RPMI7951 (cell line): ENCODE results near the gene DIP2C. TPM values are rescaled to one million over a fixed set of nuclear protein-coding genes. Genes with fewer than 3 reads are reported as not detected.

Experiments
- DNase-seq: peaks from one replicate; pipeline ENCODE4 v3.0.0-alpha.2; 2012; ENCODE audit warnings: low read depth
- total RNA-seq: library from RNA; depleted of rRNA; stranded (reverse); fragments of >200 nt; shearing (Covaris generic); gene quantifications from 2 replicates; pipeline ENCODE4 v1.2.3, GENCODE V29; 2014

The DIP2C gene
- total RNA-seq, 1 experiment from 2014 or later: 7.0 TPM

- DNase-seq: peak; percentile 74
These were observed 78.7 kb downstream of the DIP2C start for GRCh38 chr10:610642-611305.

GRCh38 chr10:609868-610545 is 79.5 kb downstream of the DIP2C start:
- DNase-seq: no peak

DNA sequence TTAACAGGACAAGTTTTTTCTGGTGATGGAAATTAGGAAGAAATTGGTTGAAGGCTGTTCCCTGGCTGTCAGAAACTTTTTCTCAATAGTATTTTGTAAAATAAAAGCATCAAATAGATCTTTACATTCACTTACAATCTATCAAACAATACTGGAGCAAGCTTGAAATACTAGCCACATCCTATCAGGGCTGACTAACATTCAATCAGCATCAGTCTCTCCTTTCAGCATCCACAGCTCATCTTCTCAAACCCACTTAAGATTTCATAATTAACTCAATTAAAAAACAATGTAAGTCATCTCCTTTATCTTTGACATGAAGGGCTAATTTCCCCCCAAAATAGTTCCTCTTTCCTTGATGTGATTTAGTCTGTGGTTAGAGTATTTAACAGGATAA is 80.2 kb downstream of the DIP2C start:
- no peak for DNase-seq

GRCh38 chr10:608331-609261 is 80.9 kb downstream of the DIP2C start:
- no peak for DNase-seq

GRCh38 chr10:607545-608185 is 81.8 kb downstream of the DIP2C start:
- DNase-seq: peak; percentile 65

- no peak for DNase-seq
These were observed 82.5 kb downstream of the DIP2C start for GRCh38 chr10:606762-607544.

DNA sequence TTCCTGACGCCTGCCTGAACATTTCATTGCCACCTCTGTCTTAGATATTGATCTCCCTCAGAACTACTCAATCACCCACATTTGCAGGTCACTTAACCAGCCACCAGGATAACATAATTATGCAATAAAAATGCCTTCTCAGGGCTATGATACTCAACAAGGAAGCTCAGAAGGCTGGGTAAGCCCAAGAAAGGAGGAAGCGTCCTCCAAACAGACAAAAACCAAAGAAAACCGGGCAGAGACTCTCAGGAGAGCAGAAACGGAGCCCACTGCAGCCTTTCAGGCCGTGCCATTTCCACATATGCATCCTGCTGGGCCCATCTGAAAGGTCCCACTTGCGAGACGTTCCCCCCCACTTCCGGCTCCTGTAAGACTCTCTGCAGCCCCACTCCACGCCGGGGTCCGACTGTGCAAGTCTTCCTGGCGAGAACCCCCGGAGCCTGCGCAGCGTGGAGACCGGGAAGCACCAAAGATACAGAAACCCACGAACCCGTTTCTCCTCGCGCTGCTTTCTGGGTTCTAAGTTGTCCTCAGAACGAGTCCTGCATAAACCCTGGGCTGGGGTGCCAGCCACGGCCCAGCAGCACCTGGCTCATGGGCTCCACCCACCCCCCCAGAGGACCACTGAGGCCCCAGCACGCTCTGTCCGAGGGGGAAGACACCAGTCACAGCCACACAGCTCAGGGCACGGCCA is 83.7 kb downstream of the DIP2C start:
- no peak for DNase-seq

GRCh38 chr10:604716-605631 is 84.5 kb downstream of the DIP2C start:
- no peak for DNase-seq

GRCh38 chr10:603745-604144 is 85.7 kb downstream of the DIP2C start:
- no peak for DNase-seq

- DNase-seq: no peak
These were observed 87.0 kb downstream of the DIP2C start for GRCh38 chr10:602391-603005.

DNA sequence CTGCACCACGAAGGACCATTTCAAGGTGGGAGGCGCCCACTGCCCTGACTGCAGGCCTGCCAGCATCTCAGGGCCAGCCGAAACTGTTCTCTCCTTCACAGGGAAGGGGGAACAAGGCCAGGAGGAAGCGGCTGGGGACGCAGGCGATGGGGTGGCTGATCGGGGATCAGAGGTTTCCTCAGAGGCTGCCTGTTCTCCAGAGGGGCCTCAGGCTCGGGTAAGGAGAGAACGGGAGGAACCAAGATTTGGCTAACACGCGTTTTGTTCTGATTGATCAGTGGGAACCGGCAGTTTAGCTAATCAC is 87.9 kb downstream of the DIP2C start:
- DNase-seq: no peak

DNA sequence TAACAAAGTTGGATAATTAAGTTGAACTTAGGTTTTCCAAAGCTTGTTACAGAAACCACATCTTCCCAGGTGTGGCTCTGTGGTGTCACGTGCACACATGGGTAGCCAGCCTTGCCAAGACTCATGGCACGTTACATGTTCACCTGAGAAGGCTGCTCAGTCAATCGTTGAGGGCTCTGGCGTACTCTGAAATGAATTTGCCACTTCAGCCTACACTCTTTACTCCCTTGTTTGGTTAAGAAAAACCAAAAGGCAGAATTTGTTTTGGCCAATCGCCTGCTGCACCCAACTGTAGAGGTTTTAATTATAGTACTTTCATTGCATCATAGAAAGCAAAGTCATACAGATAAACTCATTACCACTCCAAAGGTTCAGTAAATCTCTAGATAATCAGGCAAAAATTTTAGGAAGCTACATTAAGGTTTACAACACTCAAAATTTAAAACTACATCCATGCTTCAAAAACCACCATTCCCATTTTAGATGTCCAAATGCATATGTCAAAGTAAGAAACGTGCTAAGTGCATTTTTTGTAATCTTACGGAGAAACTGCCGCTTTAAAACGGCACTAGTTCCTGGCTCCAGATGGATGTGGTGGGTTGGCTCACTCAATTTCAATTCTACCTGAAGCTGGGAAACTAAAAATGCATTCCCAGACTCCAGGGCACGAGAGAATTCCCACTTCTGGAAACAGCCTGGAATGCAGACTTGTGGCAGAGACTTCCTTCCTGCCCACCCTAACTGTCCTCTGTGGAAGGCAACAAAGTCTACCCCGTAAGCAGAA is 88.4 kb downstream of the DIP2C start:
- DNase-seq: no peak

DNA sequence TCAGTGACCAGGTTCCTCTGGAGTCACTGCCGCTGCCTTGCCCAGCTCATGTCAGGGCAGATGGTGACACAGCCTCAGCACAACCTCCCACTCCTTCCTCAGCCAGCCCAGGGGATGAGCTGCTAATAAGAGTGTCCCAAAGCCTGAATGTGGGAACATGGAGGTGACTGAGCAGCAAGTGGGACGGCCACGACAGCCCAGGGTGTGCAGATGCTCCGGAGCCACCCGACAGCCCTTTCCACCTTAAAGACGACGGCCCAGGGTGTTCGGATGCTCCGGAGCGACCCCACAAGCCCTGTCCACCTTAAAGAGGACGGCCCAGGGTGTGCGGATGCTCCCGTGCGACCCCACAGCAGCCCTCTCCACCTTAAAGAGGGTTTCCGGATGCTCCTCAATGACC is 89.2 kb downstream of the DIP2C start:
- DNase-seq: no peak

- DNase-seq: no peak
These were observed 89.7 kb downstream of the DIP2C start for GRCh38 chr10:599767-600166.

DNA sequence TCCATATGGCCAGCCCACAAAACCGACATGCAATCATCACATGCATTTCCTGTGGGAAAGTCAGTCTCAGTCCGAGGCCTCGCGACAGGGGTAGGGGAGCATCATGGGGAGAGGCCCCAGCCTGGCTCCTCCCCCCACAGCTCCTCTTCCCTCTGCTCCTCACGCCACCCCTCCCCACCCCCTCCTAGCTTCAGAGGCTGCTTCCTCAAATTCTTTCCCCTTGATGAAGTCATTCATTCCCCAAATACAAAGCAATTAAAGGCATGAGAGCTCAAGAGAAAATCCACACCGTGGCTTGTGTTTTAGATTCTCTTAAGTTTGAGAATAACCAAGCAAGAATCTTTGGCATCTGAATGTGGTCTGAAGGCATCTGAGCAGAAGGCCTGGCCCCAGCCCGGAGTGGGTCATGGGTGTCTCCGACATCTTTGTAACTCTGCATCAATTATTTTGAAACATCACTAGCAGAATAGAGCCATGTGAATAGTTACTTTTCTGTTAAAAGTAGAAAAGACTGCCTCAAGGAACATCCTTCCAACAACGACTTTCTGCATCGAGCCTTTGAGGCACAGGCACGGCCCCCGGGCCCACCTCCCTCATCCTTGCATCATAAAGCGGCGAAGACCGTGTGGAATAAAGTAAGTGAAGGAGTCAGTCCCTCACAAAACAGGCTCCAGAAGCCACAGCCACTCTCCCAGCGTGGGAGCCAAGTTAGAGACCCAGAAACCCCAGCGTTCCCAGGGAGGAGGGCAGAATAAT is 90.9 kb downstream of the DIP2C start:
- peak; percentile 88 for DNase-seq

- no peak for DNase-seq
These were observed 91.5 kb downstream of the DIP2C start for GRCh38 chr10:597976-598375.

DNA sequence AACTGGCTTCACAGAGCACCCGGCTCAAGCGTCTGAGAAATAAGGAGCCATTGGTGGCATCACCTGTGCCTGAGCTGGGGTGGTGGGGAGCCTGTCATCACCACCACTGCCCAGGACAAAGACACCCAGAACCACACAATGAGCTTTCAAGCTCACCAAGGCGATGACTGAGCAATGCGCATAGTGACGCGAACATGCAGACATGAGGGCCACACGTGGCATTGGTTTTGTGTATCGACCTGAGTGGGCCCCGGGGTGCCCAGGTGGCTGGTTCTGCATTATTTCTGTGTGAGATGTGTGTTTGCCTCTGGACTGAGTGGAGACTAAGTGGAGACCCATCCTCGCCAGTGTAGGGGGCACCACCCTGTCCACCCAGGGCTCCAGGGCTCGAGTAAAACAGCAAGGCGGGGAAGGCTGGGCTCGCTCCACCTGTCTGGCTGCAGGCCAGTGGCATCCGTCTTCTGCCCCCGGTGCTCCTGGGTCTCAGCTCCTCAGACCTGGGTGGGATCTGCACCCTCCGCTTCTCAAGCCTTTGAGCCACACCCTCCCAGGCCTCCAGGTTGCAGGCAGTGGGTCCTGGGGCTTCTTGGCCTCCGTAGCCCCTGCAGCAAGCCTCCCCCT is 92.6 kb downstream of the DIP2C start:
- no peak for DNase-seq
